Neuronal stem cell (in vitro differentiated cells): ENCODE measurements around the gene IKZF2.

ENCODE experiments used
- DNase-seq: peaks from one replicate; pipeline ENCODE4 v3.0.0-alpha.2; 2013; ENCODE audit warnings: low spot score
- H2AFZ ChIP-seq: one replicate; pipeline ENCODE4 v1.6.1; 2013; ENCODE audit warnings: mild to moderate bottlenecking, low read length, inconsistent platforms
- H2AK5ac ChIP-seq: 2 replicates; pipeline ENCODE4 v1.6.1; 2013; ENCODE audit warnings: low read depth, mild to moderate bottlenecking, inconsistent platforms, low read length, moderate library complexity, mixed read lengths
- H2BK120ac ChIP-seq: 2 replicates; pipeline ENCODE4 v1.6.1; 2013; ENCODE audit warnings: low read depth, mild to moderate bottlenecking, inconsistent platforms, low read length, moderate library complexity, mixed read lengths
- H2BK12ac ChIP-seq: one replicate; pipeline ENCODE4 v1.6.1; 2013; ENCODE audit warnings: low read length, inconsistent platforms
- H2BK15ac ChIP-seq: 2 replicates; pipeline ENCODE4 v1.6.1; 2013; ENCODE audit warnings: mild to moderate bottlenecking, low read length, inconsistent platforms, mixed read lengths
- H2BK5ac ChIP-seq: one replicate; pipeline ENCODE4 v1.6.1; 2013; ENCODE audit warnings: inconsistent platforms, mild to moderate bottlenecking, low read length, moderate library complexity
- H3K14ac ChIP-seq: one replicate; pipeline ENCODE4 v1.6.1; 2013; ENCODE audit warnings: low read length, inconsistent platforms
- H3K18ac ChIP-seq: 2 replicates; pipeline ENCODE4 v1.6.1; 2013; ENCODE audit warnings: low read length, inconsistent platforms
- H3K23ac ChIP-seq: 2 replicates; pipeline ENCODE4 v1.6.1; 2013; ENCODE audit warnings: low read depth, mild to moderate bottlenecking, mixed read lengths, low read length, inconsistent platforms; ENCODE audit not compliant: poor library complexity
- H3K27ac ChIP-seq: replicated peaks from 3 replicates; pipeline ENCODE4 v1.5.1; 2013; ENCODE audit warnings: low read length, inconsistent platforms
- H3K27me3 ChIP-seq, 3 experiments: 2 replicates each; pipeline ENCODE4 v1.6.1; 2013; ENCODE audit warnings: low read length in 3 of 3, mild to moderate bottlenecking in 2 of 3, inconsistent platforms in 1 of 3, low read depth in 1 of 3, mixed read lengths in 1 of 3, moderate library complexity in 1 of 3; ENCODE audit not compliant: control insufficient read depth in 3 of 3, insufficient read depth in 3 of 3
- H3K36me3 ChIP-seq, 2 donors: replicated peaks in 1 of 2; 2 replicates each; pipeline ENCODE4 v1.6.1; 2013; ENCODE audit warnings: low read length in 2 of 2; ENCODE audit not compliant: control insufficient read depth in 2 of 2, insufficient read depth in 2 of 2
- H3K4ac ChIP-seq: 2 replicates; pipeline ENCODE4 v1.6.1; 2013; ENCODE audit warnings: inconsistent platforms, mild to moderate bottlenecking, low read length, moderate library complexity
- H3K4me1 ChIP-seq, 2 donors: 1 replicate in 1 of 2; 2 replicates in 1 of 2; pipeline ENCODE4 v1.6.1; 2013; ENCODE audit warnings: low read length in 2 of 2, low read depth in 1 of 2; ENCODE audit not compliant: control insufficient read depth in 2 of 2, insufficient read depth in 1 of 2
- H3K4me2 ChIP-seq: one replicate; pipeline ENCODE4 v1.6.1; 2013; ENCODE audit warnings: mild to moderate bottlenecking, low read length, inconsistent platforms; ENCODE audit not compliant: insufficient read depth, poor library complexity, severe bottlenecking
- H3K4me3 ChIP-seq, 2 donors: 2 replicates each; pipeline ENCODE4 v1.5.1; 2013; ENCODE audit warnings: low read length in 2 of 2, mild to moderate bottlenecking in 2 of 2, inconsistent platforms in 1 of 2, moderate library complexity in 1 of 2
- H3K79me1 ChIP-seq: one replicate; pipeline ENCODE4 v1.6.1; 2013; ENCODE audit warnings: low read depth, mild to moderate bottlenecking, inconsistent platforms, low read length, moderate library complexity
- H3K9ac ChIP-seq: one replicate; pipeline ENCODE4 v1.6.1; 2013; ENCODE audit warnings: mild to moderate bottlenecking, low read depth, low read length, inconsistent platforms; ENCODE audit not compliant: poor library complexity
- H3K9me3 ChIP-seq, 2 donors: replicated peaks in 1 of 2; 2 replicates each; pipeline versions ENCODE3 to v1.6.1; 2013; ENCODE audit warnings: low read length in 2 of 2, mild to moderate bottlenecking in 2 of 2, inconsistent platforms in 1 of 2, low read depth in 1 of 2, mixed read lengths in 1 of 2, moderate library complexity in 1 of 2; ENCODE audit not compliant: control insufficient read depth in 2 of 2, insufficient read depth in 1 of 2
- H4K8ac ChIP-seq: one replicate; pipeline ENCODE4 v1.6.1; 2013; ENCODE audit warnings: low read depth, mild to moderate bottlenecking, inconsistent platforms, low read length, moderate library complexity
- H4K91ac ChIP-seq: one replicate; pipeline ENCODE4 v1.6.1; 2013; ENCODE audit warnings: low read length, low read depth, mild to moderate bottlenecking, inconsistent platforms; ENCODE audit not compliant: poor library complexity
- WGBS, 2 donors: extraction: QIAGEN DNeasy Blood & Tissue Kit; methylation state at CpG; one replicate each; pipeline ENCODE4 v1.1.7; 2013; ENCODE audit warnings: missing lambda C conversion rate in 2 of 2, mixed read lengths in 1 of 2; ENCODE audit not compliant: insufficient read length in 2 of 2, insufficient replicate concordance in 1 of 2; ENCODE audit errors: extremely low coverage in 2 of 2; 5-methylcytosine and 5-hydroxymethylcytosine counted together

The IKZF2 gene

DNA sequence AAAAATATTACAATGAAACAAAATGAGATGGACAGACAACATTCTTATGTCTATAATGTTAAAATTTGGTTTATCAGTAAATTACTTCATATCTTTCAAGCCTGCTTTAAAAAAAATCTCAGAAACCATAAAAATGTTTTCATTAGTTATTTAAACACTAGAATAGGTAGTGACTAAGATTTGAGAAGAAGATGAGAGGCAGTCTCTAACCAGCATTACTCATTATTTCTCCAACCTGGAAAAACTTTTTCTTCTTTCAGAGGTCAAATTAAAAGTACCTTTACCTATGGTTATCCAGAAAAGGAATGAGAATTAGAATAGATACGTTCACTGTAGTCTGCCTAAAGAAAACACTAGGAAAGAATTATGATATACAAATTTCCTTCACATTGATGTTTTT is 50.3 kb downstream of the IKZF2 start:
- Histone ChIP-seq H2BK120ac (no peak overlapping the region), H2BK15ac (no peak overlapping the region), H3K27me3 (no peaks in the 10 kb centered on the region), H3K79me1 (no peaks in the 10 kb centered on the region), H2BK12ac (no peak overlapping the region), H4K91ac (no peak overlapping the region), H3K4ac (no peak overlapping the region), H2AK5ac (no peak overlapping the region), H2AFZ (no peak overlapping the region), H3K18ac (no peak overlapping the region), H4K8ac (no peak overlapping the region), H3K14ac (no peak overlapping the region), H3K9ac (no peak overlapping the region), H3K23ac (no peak overlapping the region), H3K36me3 (no peaks in the 10 kb centered on the region), H3K4me1 (peaks cover 0 to 4% of the 10 kb centered on the region in 2 donors), H3K9me3 (no peaks in the 10 kb centered on the region), H3K4me2 (no peak overlapping the region), H3K27ac (no peak overlapping the region), H2BK5ac (no peak overlapping the region), H3K4me3 (no peak overlapping the region)
- WGBS, 2 donors, result no CpG with 5 or more reads among the region's 1 CpG
- DNase-seq, result no peak

- no peak overlapping the region for H3K18ac ChIP-seq
- WGBS, 2 donors, result no CpG with 5 or more reads among the region's 4 CpGs
- no peak overlapping the region for H2AFZ ChIP-seq
- H2BK5ac ChIP-seq, result no peak overlapping the region
- H3K4me3 ChIP-seq, result no peak overlapping the region
- no peak overlapping the region for H3K27ac ChIP-seq
- H3K4me1 ChIP-seq, result no peaks in the 10 kb centered on the region
- no peak overlapping the region for H2BK12ac ChIP-seq
- no peak overlapping the region for H3K4me2 ChIP-seq
- H2BK15ac ChIP-seq, result no peak overlapping the region
- H4K8ac ChIP-seq, result no peak overlapping the region
- no peaks in the 10 kb centered on the region for H3K9me3 ChIP-seq
- no peak overlapping the region for H3K4ac ChIP-seq
- H3K27me3 ChIP-seq, result no peaks in the 10 kb centered on the region
- no peak for DNase-seq
- H4K91ac ChIP-seq, result no peak overlapping the region
- no peak overlapping the region for H2AK5ac ChIP-seq
- H2BK120ac ChIP-seq, result no peak overlapping the region
- H3K23ac ChIP-seq, result no peak overlapping the region
- no peaks in the 10 kb centered on the region for H3K79me1 ChIP-seq
- H3K14ac ChIP-seq, result no peak overlapping the region
- no peaks in the 10 kb centered on the region for H3K36me3 ChIP-seq
- H3K9ac ChIP-seq, result no peak overlapping the region
These were observed 52.8 kb downstream of the IKZF2 start for GRCh38 chr2:213098612-213099011.

GRCh38 chr2:213091765-213092164 is 59.6 kb downstream of the IKZF2 start:
- H3K9me3 ChIP-seq, result no peaks in the 10 kb centered on the region
- no peak overlapping the region for H4K8ac ChIP-seq
- no peaks in the 10 kb centered on the region for H3K36me3 ChIP-seq
- no peak overlapping the region for H2AK5ac ChIP-seq
- H3K9ac ChIP-seq, result no peak overlapping the region
- H3K14ac ChIP-seq, result no peak overlapping the region
- no peak overlapping the region for H2BK12ac ChIP-seq
- H2BK120ac ChIP-seq, result no peak overlapping the region
- no peak overlapping the region for H3K4me2 ChIP-seq
- H3K4me3 ChIP-seq, result no peak overlapping the region
- WGBS, 2 donors, result no CpG with 5 or more reads among the region's 3 CpGs
- no peak overlapping the region for H3K4ac ChIP-seq
- no peak overlapping the region for H3K23ac ChIP-seq
- H2AFZ ChIP-seq, result no peak overlapping the region
- H3K79me1 ChIP-seq, result no peaks in the 10 kb centered on the region
- no peak overlapping the region for H2BK15ac ChIP-seq
- H3K27me3 ChIP-seq, result no peaks in the 10 kb centered on the region
- H3K18ac ChIP-seq, result no peak overlapping the region
- no peak overlapping the region for H4K91ac ChIP-seq
- no peak for DNase-seq
- no peaks in the 10 kb centered on the region for H3K4me1 ChIP-seq
- H2BK5ac ChIP-seq, result no peak overlapping the region
- H3K27ac ChIP-seq, result no peak overlapping the region

DNA sequence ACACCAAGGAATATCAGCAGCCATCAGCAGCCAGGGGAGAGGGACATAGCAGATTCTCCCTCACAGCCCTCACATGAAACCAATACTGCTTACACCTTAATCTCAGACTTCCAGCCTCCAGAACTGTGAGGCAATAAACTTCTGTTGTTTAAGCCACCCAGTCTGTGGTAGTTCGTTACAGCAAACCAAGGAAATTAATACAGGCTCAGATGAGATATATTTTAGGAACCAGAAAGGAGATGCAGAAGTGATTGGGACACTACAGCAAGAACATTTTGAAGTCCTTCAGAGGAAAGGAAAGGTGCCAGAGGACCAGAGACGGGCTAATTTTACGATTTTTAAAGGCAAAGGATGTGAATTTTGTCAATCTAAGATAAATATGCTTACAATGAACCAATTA is 60.6 kb downstream of the IKZF2 start:
- no peak overlapping the region for H2BK120ac ChIP-seq
- no peak overlapping the region for H2BK5ac ChIP-seq
- no peak overlapping the region for H2AFZ ChIP-seq
- H3K4me2 ChIP-seq, result no peak overlapping the region
- H4K8ac ChIP-seq, result no peak overlapping the region
- H3K18ac ChIP-seq, result no peak overlapping the region
- no peak overlapping the region for H2BK12ac ChIP-seq
- DNase-seq, result no peak
- no peaks in the 10 kb centered on the region for H3K36me3 ChIP-seq
- peaks cover 0 to 3% of the 10 kb centered on the region in 2 donors for H3K4me1 ChIP-seq
- H3K4ac ChIP-seq, result no peak overlapping the region
- H2AK5ac ChIP-seq, result no peak overlapping the region
- no peak overlapping the region for H2BK15ac ChIP-seq
- H3K27ac ChIP-seq, result no peak overlapping the region
- H3K14ac ChIP-seq, result no peak overlapping the region
- H3K9me3 ChIP-seq, result no peaks in the 10 kb centered on the region
- no peak overlapping the region for H3K4me3 ChIP-seq
- H3K23ac ChIP-seq, result no peak overlapping the region
- WGBS, 2 donors, result no CpG with 5 or more reads among the region's 3 CpGs
- H4K91ac ChIP-seq, result no peak overlapping the region
- H3K27me3 ChIP-seq, result no peaks in the 10 kb centered on the region
- no peaks in the 10 kb centered on the region for H3K79me1 ChIP-seq
- no peak overlapping the region for H3K9ac ChIP-seq
